G401 (cell line): ENCODE results near the gene HBM. TPM values are rescaled to one million over a fixed set of nuclear protein-coding genes. Genes with fewer than 3 reads are reported as not detected.
A peak's percentile ranks its signal among the peaks of the same experiment; 100 is the strongest.
"Not testable (repeated sequence)": the region's sequence is repeated elsewhere in the genome, so short reads cannot be mapped to it uniquely, and the experiment has no call there.

Experiments used
- DNase-seq: peaks from one replicate; pipeline ENCODE4 v3.0.0-alpha.2; 2015; ENCODE audit warnings: low spot score
- in situ Hi-C: cut with HindIII; loops from 2 replicates; pipeline ENCODE4 v1.10.0; 2016; ENCODE audit warnings: low sequenced_read_pairs, mixed read lengths
- total RNA-seq: library from RNA; depleted of rRNA; stranded (reverse); fragments of >200 nt; shearing (Covaris generic); gene quantifications from 2 replicates; pipeline ENCODE4 v1.2.3, GENCODE V29; 2014

HBM gene
- total RNA-seq, 1 experiment from 2014 or later, result not detected

DNA sequence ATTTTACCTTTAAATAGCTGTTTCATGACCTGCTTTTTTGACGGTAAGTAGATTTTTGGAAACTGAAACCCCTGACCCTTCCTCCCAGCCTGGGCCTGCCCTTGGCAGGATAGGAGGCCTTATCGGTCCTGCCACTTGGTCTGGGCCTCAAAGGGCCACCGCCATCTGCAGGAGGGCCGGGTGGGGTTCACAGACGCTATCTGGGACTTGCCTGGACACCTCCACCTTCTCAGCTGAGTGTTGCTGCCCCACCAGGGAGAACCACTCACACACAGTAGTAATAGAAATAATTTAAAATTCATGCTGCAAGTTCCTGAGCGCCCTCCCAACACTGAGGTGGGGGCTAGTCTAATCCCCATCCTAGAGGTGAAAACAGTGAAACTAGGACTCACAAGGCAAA, 22.7 kb upstream of the HBM start:
- DNase-seq, result no peak
- in situ Hi-C loops, result no loop called here

DNA sequence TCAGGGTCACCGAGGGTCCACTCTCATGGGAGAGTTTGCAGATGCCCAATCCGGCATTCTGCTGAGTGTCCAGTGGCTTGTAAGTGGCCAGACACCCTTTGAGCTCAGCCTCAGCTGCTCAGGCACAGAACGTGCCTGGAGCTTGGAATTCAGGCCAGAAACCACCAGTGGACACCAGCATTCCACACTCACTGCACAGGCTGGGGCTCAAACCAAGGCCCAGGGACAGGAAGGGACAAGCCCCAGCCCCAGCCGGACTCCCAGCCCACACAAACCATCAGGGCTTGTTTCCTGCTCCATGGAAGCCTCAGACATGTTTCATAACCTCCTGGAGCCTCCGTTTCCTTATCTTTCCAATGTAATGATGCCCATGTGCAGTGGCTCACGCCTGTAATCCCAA, 22.3 kb upstream of the HBM start:
- no peak for DNase-seq
- in situ Hi-C loops, result no loop called here

DNA sequence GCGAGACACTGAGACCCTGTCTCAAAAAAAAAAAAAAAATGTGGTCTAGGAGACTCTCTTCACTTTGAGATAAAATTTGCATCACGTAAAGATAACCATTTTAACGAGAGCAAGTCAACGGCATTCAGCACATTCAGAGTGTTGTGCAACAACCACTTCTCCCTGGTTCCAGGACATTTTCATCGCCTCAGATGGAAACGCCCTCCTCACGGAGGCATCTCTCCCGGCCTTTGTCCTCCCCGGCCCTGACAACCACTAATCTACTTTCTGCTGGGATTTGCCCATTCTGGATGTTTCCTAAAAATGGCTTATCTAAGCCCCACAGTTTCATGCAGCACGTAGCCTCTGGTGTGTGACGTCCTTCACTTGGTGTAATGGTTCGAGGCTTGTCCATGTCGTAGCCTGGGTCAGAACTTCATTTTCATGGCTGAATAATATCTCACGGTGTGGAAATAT, 21.0 kb upstream of the HBM start:
- DNase-seq, result no peak
- in situ Hi-C loops, result no loop called here

DNA sequence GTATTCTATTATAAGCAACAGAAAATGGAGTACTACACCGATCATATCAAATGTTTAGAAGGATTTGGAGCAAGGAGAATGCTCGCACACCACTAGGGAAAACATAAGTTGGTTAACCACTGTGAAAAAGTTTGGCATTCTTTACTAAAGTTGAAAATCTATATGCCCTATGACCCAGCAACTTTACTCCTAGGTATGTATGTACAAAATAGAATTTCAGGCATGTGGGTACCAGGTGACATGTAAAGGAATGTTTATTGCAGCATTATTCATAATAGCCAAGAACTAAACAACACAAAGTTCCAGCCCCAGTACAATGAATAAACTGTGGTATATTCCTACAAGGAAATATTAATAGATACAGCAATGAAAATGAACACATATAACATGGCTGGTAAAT, 19.1 kb upstream of the HBM start:
- in situ Hi-C loops, result no loop called here
- DNase-seq, result no peak

DNA sequence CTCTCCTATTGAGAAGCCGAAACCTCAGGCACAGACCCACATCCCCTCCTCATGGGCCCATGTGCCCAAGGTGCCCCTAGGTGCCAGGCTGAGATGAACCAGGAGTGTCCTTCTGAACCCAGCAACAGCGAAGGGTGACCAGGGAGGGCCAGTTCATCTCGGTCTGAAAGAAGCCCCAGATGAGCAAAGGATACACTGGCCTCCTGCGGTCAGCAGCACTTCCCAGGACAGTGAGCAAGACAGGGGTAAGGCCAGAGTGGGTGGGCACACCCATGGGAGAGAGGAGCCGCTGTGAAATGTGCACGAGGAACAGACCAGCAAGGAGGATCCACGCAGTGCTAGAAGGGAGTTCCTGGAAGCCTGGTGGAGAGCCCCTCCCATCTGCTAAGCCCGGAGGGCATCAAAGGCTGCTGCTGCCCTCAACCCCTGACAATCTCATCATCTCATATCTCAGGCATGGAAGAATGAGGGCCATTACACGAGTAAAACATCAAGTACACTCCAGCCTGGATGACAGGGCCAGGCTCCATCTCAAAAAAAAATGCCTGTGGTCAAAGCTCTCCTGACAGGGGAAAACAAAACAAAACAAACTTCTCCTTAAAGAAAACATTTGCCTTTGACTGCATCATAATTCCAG, 16.6 kb upstream of the HBM start:
- no peak for DNase-seq
- in situ Hi-C loops, result no loop called here

DNA sequence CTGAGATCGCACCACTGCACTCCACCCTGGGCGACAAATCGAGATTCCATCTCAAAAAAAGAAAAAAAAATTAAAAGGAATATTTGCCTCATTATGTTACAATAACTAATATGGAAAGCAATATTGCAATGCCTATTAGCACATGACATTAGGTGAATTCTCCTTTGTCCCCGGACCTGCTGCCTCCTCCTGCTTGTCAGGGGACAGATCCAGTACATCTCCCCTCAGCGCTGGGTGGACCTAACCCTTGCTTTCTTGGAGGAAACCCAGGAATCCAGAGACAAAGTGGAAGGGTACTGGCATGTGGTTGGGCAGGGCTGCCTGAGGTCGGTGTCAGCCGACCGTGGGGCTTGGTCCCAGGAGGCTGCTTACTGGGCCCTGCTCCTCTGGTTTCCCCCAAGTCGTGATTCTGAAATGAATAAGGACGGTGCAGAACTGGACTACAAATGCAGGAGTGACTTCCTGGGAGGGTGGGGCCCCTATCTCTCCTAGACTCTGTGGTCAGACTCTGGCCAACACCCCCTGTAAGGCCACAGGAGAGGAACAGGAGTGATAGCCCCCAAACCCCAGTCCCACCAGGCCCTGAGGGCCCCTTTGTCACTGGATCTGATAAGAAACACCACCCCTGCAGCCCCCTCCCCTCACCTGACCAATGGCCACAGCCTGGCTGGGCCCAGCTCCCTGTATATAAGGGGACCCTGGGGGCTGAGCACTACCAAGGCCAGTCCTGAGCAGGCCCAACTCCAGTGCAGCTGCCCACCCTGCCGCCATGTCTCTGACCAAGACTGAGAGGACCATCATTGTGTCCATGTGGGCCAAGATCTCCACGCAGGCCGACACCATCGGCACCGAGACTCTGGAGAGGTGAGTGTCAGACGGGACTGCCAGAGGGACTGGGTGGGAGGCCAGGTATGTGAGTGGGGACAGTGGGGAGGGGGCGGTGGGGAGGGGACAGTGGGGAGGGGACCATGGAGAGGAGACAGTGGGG, 13.3 kb upstream of the HBM start, which contains the start of gene HBZ:
Gene HBZ (plus strand): TSS at position 504 of the 988 bp plus-strand sequence. CDS start 266 bp downstream, at position 770.
- in situ Hi-C loops, result no loop called here

GRCh38 chr16:153129-153521, 12.7 kb upstream of the HBM start:
- in situ Hi-C loops, result not testable (repeated sequence)

More for the DNA sequence above, 13.3 kb upstream of the HBM start, which contains the start of gene HBZ:
- no peak for DNase-seq

DNA sequence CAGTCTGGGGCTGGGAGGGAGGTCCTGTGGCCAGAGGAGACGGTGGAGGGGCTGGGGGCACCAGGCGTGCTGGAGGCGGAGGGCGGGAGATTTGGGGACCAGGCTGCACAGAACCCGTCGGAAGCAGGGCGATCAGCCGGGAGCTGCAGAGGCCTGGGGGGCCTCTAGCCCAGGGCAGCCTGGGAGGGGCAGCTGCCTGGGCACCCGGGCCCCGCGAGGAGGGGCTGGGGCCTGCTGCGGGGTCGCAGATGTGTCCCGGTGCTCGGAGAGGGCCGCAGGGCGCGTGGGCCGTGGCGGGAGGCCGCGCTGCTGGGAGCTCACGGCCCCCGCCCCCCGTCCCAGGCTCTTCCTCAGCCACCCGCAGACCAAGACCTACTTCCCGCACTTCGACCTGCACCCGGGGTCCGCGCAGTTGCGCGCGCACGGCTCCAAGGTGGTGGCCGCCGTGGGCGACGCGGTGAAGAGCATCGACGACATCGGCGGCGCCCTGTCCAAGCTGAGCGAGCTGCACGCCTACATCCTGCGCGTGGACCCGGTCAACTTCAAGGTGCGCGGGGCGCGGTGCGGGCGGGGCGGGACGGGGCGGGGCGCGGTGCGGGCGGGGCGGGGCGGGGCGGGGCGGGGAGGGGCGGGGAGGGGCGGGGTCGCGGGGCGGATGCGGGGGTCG, 12.1 kb upstream of the HBM start:
- in situ Hi-C loops, result not testable (repeated sequence)

More at GRCh38 chr16:153129-153521, 12.7 kb upstream of the HBM start:
- not testable (repeated sequence) for DNase-seq

GRCh38 chr16:154217-155030, 11.4 kb upstream of the HBM start:
- peak; percentile 27 for DNase-seq
- in situ Hi-C loops, result no loop called here

More for the DNA sequence above, 12.1 kb upstream of the HBM start:
- DNase-seq, result not testable (repeated sequence)

DNA sequence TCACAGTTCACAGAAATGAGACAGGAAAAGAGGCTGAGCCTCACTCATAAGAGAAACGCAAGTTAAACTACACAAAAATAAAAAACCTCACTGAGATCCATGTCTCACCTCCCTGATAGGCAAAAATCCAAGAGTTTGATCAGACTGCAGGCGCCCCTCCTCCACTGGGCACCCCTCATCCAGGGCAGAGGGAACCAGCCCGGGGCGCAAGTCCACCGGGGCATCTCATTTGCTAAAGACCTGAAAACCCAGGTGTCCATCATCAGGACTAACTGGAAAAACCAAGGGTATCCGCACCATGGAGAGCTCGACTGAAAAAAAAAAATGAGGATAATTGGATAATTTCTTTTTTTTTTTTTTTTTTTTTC, 10.8 kb upstream of the HBM start:
- in situ Hi-C loops, result no loop called here
- no peak for DNase-seq

- no peak for DNase-seq
- in situ Hi-C loops, result no loop called here
These were observed 6.5 kb upstream of the HBM start for GRCh38 chr16:159136-159849.

DNA sequence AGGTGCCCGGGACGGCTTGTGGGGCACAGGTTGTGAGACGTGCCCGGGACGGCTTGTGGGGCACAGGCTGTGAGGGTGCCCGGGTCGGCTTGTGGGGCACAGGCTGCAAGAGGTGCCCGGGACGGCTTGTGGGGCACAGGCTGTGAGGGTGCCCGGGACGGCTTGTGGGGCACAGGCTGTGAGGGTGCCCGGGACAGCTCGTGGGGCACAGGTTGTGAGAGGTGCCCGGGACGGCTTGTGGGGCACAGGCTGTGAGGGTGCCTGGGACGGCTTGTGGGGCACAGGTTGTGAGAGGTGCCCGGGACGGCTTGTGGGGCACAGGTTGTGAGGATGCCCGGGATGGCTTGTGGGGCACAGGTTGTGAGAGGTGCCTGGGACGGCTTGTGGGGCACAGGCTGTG, 5.5 kb upstream of the HBM start:
- DNase-seq, in situ Hi-C loops: not testable (repeated sequence)

GRCh38 chr16:160691-161190, 5.0 kb upstream of the HBM start:
- DNase-seq, result no peak
- in situ Hi-C loops, result no loop called here

DNA sequence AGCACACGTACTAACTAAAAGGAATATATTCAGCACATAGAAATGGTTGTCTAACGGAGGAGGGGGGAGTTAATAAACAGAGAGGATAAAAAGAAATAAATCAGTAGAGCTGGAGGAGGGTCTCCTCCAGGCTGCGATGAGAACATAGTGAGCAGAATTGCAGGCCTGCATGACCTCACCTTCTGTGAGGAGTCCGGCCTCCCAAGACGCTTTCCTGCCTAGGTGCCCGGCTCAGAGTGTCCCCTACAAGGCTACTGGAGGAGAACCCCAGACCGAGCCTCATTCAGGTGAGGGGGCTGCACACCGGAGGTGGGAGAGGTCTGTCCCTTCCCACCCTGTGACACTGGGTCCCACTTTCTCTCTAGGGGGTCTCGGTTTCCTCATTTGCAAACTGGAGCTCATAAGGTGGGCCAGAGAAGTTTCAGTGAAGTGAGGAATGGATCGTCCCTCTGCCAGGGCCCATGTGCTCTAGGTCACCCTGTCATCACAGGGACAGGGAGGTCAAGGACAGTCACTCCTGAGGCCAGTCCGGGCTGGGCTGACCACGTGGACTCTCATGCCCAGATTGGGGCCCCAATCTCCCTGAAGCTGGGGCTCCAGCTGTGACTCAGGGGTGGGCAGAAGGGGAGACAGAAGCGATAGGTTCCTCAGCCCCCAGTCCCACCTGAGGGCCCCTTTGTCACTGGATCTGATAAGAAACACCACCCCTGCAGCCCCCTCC, 3.3 kb upstream of the HBM start:
- in situ Hi-C loops, result no loop called here
- no peak for DNase-seq

- in situ Hi-C loops, DNase-seq: not testable (repeated sequence)
These were observed 2.6 kb upstream of the HBM start for GRCh38 chr16:163139-163538.

GRCh38 chr16:163696-164095, 2.1 kb upstream of the HBM start:
- in situ Hi-C loops, DNase-seq: not testable (repeated sequence)

- DNase-seq, in situ Hi-C loops: not testable (repeated sequence)
These were observed 1.5 kb upstream of the HBM start for GRCh38 chr16:164134-164823.
